NCI-H2081 (cell line): Measurements from ENCODE around the gene ERCC6L.
"Not testable (repeated sequence)": the region's sequence is repeated elsewhere in the genome, so short reads cannot be mapped to it uniquely, and the experiment has no call there.

Experiments used
- DNase-seq, 2 experiments: peaks; one replicate each; lab custom pipeline; 2025; lab: John Stamatoyannopoulos, UW

The ERCC6L gene

DNA sequence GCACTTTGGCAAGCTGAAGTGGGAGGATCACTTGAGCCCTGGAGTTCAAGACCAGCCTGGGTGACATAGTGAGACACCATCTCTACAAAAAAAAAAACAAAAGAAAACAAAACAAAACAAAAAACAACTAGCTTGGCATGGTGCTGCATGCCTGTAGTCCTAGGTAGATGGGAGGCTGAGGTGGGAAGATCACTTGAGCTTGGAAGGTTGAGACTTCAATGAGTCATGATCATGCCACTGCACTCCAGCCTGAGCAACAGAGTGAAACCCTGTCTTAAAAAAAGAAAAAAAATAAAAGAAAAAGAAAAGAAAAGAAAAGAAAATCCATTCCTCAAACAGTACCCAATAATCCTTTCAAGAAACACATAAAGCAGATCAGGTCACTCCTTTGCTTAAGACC, 14.9 kb upstream of the ERCC6L start:
- DNase-seq: no peak

DNA sequence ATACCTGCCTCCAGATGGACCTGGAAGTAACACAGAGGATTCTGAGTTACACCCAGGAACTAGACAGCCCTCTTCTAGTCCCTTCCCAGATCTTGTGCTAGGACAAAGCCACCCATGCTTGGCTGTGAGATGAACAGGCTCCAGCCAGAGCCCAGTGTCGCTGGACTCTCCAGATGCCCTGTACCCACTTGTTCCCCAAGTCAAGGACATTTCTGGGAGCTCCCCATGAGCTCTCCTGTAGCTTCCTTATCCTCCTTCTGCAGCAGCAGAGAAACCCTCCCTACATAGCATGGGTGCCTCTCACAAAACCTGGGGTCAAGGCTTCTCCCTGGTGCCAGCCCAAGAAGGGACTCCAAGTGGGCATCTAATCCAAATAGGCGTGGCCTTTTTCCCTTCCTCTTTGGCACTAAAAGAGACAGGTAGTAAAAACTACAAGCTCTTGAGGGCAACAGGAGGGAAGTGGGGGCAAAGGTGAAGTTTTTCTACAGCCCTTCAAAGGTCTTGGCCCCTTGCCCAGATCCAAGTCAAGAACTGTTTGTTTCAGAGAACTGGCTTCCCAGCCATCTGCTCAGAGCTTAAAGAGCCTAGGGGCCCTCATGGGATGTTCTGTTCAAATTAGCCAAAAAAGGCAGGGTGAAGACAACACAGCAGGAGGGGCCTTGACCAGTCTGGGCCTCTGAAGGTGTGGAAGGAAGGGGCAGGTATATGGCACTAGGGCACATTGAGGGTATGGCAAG, 8.5 kb upstream of the ERCC6L start:
- no peak for DNase-seq

DNA sequence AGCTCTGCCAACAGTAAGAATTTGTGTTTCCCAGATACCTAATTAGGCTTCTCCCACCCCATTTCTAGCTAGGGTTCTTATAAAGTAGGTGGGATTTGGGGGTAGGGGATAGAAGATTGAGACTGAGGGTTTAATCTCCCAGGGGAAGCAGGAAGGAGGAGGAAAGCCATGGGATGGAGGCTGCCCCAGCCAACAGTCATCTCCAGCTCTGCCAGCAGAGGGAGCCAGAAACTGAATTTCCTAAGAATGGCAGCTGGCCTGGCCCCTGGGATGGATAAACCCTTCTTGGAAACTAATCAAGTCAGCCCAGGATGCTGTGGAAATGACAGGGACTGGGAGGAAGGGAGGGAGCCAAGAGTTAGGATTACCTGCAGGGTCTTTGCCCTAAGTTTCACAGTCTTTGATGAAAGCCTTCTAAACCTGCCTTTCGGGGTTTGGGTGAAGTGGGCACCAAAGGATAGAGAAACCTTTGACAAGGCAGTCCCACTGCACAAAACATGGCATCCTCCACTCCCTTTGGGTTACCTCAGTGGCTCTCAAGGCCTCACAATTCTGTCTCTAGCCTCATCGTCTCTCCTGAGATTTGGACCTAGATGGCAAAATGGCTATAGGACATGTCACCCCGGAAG, 6.7 kb upstream of the ERCC6L start:
- peak; percentile 74 to 77 for DNase-seq

DNA sequence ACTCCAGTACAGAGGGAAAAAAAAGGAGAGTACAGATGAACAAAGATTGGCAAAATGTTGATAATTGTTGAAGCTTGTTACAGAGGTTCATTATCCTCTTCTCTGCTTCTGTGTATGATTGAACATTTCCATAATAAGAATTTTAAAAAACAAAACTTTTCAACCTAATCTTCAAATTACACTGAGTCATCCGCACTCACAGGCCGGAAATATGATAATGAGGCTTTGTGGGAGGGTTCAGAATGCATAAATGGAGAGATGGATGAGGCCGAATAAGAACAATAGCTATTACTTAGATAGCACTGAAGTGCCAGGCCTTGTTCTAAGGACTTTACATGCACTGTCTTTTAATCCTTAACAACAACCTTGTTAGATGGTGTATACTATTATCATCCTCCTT, 4.6 kb upstream of the ERCC6L start:
- DNase-seq: no peak

DNA sequence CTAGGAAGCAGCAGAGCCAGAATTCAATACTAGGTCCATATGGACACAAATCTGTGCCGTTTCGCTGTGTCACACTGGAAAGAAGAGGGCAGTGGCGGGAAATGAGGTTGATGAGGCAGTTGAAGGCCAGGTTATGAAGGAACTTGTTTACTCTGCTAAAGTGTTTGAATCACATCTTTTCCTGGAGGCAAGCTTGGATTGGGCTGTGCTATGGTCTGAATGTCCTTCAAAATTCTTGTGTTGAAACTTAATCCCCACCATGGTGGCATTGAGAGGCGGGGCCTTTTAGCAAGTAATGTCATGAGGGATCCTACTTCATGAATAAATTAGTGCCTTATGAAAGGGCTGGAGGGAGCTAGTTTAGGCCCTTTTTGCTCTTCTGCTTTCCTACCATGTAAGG, 2.1 kb upstream of the ERCC6L start:
- DNase-seq: no peak

DNA sequence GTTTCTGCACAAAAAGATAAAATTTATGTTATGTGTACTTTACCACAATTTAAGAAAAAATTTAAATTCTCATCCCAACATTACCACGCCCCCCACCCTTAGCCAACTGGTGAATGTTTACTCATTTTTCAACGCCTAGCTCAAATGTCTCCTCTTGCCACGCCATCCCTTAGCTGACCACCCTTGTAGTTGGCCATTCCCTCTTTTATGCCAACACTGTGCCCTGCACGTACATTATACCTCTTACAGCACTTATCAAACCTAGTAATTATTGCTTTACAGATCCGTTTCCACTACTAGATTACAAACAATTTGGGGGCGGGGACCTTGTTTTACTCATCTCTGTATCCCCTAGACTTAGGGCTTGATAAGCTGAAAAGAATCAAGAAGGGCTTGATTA, 644 bp downstream of the ERCC6L start:
- DNase-seq: no peak

DNA sequence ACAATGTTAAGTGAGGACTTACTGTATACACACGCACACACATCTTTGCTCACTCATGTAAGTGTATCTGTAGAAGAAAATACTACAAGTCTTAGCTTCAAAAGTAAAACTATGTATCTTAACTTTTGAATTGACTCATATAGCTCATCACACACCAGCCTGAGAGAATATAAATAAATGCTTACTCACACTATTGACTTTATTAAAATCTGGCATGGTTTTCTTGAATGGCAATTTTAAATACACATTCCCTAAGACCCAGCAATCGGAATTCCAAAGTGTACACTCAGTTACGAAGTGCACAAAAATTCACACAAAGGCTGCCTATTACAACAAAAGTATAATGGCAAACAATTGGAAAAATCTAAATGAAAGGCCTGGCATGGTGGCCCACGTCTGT, 2.0 kb downstream of the ERCC6L start:
- no peak for DNase-seq

DNA sequence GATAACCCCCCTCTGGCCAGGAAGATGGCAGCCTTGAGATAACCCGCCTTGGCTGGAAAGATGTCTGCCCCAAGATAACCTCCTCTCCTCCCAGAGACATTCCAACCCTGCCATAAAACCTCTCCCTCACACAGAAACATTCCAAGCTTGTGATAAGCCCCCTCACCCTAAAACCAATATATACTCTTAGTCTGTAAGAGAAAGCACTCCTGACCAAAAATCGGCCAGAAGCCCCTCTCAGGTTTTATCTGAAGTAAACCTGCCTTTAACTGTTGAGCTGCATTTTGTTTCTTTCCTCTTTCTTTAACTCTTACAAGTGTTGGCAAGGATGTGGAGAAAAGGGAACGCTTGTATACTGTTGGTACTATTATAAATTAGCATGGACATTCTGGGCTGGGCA, 8.5 kb downstream of the ERCC6L start:
- DNase-seq: no peak

DNA sequence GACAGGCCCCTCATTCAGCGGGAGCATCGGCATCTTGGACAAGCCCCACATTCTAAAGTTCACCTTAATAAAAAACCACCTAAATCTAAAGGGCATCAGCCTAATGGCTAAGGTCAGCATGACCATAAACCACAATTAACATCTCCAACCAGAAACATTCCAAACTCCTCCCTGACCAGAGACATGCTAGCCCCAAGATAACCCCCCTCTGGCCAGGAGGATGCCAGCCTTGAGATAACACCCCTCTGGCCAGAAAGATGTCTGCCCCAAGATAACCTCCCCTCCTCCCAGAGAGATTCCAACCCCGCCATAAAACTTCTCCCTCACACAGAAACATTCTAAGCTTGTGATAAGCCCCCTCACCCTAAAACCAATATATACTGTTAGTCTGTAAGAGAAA, 18.5 kb downstream of the ERCC6L start:
- not testable (repeated sequence) for DNase-seq

DNA sequence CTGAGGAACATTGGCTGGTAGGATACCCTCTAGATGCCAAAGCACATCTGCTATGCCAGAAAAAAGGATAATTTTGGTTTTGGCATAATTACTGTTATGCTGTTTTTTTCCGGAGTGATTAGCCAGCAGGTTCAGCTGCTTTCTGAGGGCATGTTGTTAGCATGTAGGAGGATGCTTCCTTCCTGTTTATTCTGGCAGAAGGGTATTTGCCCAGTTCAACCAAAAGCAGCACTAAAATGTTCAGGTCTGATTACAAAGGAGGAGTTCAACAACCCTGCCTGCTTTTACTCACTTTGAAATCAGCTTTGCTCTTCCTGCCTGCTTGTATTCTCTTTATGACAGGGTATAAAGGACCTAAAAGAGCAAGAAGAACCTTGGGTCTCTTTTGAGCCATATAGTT, 21.9 kb downstream of the ERCC6L start:
- DNase-seq: no peak

DNA sequence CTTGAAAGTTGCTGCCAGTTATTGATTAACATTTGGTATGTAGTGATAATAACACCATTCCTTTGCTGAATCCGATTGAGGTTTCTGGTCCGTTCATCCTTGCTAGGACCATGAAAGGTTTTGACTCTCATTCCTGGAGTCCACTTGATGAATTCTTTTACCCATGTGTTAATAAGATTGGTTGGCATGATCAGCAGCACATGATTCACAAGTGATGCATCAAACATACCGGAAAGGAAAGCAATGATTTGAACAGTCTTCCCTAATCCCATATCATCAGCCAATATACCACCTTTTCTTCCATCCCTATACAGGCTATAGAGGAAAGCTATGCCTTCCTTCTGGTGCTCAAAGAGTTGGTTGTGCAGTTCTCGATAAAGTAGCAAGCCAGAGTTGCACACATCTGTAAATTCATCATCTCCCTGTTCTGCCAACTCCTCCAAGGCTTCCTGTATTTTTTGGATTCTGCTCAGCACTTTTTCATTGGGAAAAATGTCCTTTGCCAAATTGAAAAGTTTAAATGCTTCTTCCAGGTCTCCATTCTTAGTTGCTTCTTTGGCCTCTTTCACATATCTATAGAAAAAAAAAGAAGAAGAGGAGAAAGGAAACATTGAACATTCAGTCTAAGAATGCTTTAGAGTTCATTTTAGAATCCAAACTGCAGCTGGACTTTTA, 30.6 kb downstream of the ERCC6L start:
- DNase-seq: no peak

DNA sequence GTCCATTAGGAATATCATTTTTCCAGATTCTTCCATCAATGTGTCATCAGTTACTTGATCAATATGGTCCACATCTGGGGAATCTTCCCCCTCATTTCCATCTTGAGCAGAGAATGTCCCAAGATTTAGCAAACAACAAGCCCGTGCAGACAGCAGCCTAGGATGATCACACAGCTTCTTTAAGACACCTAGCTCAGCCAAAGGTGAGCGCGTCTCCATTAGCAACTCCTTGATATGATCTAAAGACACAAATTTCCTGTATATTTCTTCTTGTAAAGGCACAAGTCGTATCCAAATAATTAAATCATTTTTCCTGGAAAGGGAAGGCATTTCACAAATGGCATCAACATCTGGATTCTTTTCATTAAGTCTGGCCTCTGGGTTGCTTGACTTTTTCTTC, 31.5 kb downstream of the ERCC6L start:
- no peak for DNase-seq

DNA sequence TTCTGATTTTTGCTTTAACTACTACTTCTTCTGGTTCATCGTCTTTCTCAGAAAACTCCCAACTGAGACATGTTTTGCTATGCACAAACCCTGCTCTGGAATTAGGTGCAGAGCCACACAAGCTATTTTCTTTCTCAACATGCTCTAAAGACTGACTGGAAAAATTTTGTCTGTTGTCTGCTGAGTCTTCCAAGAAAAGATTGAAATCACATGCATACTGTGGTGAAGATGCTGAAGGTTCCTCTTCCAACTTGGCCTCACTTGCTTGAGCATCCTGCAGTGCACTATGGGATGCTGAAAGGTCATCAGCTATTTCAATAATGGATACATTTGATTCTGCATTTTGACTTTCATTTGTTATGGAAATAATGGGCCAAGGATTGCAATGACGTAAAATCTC, 33.1 kb downstream of the ERCC6L start:
- no peak for DNase-seq

DNA sequence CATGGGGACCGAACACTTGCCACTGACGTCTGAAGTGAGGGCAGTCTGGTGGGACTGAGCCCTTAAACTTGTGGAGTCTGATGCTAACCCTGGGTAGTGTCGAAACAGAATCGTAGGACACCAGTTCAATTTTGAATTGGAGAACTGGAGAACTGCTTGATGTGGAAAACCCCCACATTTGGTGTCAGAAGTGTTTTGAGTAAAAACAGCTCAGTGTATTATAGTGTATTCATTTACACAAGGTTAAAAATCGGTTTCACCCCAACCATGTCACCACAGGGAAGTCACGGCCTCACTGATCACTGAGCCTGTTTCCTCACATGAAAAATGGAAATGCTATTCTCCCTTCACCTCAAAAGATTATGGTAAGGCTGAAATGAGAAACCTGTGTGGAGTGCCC, 35.4 kb downstream of the ERCC6L start:
- DNase-seq: no peak

DNA sequence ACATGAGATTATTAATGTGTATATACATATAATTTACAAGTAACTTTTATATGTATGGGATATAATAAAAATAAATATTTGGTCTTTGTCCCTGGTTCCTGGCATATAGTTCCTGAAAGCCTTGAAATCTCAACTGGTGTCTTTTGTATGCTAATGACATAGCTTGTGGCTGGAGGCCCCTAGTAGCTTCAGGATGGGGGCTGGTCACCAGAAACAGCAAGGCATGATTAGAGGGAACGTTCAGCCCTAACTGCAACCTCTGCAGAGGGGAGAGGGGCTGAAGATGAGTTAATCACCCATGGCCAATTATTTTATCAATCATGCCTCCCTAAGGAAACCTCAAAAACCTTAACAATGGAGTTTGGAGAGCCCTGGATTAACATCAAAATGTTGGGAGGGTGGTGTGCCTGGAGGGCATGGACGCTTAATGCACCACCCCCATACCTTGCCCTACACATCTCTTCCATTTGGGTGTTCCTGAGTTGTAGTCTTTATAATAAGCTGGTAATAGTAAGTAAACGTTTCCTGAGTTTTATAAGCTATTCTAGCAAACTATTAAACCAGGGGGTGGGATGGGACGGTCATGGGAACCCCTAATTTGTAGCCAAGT, 35.9 kb downstream of the ERCC6L start:
- no peak for DNase-seq

DNA sequence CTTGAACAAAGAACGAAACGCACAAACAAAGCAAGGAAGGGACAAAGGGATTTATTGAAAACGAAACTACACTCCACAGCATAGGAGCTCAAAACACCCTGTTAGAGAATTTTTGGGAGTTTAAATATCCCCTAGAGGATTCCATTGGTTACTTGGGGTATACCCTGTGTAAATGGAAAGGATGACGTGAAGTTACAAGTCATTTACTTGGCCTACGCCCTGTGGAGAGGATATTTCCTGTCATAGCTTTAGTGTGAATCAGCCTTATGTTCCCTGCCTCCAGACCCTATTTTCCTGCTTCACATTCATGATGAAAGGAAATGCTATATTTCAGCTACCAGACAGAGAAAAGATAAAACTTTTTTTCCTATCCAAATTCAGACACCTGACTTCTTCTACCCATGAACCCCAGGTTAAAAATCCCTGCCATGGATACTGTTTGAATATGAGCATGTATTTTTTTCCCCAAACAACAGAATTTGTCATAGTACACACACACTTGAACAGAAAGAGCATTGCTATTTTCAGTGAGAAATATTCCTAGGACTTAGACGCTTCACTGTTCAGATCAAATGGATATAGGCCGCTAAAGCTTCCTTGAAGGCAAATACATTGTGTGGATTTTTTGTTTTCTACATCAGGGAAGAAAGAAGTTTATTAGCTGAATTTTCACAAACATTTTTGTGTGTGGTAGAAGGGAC, 36.8 kb downstream of the ERCC6L start:
- DNase-seq: no peak

DNA sequence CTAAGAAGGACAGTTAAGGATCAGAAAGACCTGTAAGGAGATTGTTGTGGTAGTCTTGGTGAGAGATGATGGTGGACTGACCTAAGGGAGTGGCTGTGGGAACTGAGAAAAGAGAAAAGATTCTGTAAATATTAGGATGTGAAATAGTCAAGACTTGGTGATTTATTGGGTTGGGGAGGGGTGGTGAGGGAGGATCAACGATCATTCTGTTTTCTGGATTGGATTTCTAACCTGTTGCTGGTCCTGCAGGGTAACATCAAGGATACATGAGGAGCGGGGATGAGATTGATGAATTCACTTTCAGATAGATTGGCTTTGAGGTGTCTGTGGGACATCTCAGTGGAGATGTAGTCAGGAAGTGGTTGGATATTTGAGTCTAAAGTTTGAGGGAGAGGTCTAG, 55.9 kb downstream of the ERCC6L start:
- no peak for DNase-seq

DNA sequence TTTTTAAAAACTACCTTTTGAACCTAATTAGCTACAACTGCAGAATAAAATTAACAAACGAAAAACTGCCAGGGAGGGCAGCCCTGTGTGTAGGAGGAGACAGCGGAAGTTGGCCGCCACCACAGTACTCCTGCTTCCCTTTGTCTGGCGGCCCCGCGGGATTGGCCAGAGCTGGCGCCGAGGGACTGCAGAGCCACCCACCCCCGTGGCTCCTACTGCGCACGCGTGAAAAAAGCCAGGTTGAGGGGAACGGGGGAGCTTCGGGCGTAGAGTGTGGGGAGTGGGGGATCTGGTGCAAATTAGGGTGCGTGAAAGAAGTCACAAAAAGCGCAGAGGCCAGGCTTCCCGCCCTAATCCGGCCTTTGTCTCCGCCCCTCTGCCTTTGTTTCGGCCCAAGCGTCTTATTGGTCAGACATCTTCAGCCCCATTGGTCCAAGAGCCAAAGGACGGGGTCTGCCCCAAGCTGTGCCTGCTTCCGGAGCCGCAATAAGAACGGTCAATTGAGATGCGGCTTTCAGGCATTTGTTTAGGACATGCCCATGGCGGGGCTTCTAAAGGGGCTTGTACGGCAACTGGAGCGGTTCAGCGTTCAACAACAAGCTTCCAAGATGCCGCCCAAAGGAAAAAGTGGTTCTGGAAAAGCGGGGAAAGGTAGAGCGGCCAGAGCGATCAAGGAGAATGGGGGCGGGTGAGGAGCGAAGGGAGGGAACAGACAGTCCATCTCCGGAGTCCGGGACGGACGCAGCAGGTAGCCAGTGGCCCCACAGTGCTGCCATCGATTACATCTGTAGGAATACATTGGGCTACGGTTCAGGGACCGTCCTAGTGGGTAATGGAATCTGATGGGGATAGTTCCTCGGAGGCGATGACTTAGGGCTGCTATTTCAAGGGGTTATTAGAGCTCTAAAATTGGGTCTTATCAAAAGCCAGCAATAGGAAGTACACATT, 57.4 kb downstream of the ERCC6L start, which contains the start of gene PIN4:
Gene PIN4 (plus strand): TSS at position 580 of the 948 bp plus-strand sequence. CDS start 29 bp downstream, at position 609.
- peak; percentile 98 to 100 for DNase-seq

DNA sequence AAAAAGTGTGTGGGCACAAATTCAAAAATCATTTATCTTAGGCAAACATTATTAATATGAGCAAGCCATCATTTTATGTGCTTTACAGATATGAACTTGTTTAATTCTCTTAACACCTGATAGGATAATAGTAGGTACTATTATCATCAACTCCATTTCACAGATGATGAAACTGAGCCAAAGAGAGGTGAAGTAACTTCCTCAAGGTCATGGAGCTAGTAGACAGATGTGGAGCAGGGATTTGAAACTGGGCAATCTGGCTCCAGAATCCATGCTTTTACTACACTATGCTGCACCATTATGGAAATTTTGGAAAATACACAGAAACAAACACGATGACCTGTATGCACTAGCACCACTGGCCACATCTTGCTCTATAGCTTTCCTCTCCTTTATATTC, 58.3 kb downstream of the ERCC6L start:
- DNase-seq: peak in 1 of 2 experiments; percentile 33

DNA sequence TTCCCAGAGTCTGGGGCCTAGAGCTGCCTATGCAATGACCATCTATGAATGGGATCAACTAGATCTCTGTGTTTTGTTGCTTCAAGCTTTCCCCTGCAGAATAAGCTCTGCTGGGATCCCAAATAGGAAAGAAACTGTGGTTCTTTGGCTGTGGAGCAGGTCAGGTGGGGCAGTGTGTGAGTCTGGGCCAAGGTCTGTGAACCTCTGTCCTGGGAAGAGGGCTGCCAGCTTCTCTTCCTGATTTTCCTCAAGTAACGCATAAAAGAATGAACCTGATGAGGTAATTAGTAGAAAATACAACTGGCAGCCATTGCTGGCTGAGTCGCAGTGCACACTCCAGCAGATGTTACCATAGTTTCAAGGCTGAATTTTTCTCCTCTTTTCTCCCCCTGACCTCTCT, 61.8 kb downstream of the ERCC6L start:
- no peak for DNase-seq

DNA sequence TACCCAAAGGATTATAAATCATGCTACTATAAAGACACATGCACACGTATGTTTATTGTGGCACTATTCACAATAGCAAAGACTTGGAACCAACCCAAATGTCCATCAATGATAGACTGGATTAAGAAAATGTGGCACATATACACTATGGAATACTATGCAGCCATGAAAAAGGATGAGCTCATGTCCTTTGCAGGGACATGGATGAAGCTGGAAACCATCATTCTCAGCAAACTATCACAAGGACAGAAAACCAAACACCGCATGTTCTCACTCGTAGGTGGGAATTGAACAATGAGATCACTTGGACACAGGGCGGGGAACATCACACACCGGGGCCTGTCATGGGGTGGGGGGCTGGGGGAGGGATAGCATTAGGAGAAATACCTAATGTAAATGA, 62.5 kb downstream of the ERCC6L start:
- DNase-seq: not testable (repeated sequence)
